NOMO-1 treated with dmso at 0.1 percent for 144 hours (cell line): Measurements from ENCODE around the gene ANTXR1.
A peak's percentile ranks its signal among the peaks of the same experiment; 100 is the strongest.

Experiments used
- DNase-seq: peaks from one replicate; lab custom pipeline; 2025; ENCODE audit not compliant: unreplicated experiment; lab: John Stamatoyannopoulos, UW

Gene ANTXR1

GRCh38 chr2:69003731-69004130 lies 9.2 kb upstream of the ANTXR1 start:
- DNase-seq, result no peak

- no peak for DNase-seq
These were observed 5.8 kb upstream of the ANTXR1 start for GRCh38 chr2:69007169-69007568.

GRCh38 chr2:69007603-69008002 lies 5.4 kb upstream of the ANTXR1 start:
- DNase-seq, result no peak

- DNase-seq, result no peak
These were observed 2.4 kb upstream of the ANTXR1 start for GRCh38 chr2:69010437-69011194.

GRCh38 chr2:69011611-69012157 lies 1.3 kb upstream of the ANTXR1 start:
- no peak for DNase-seq

GRCh38 chr2:69012310-69013141 lies 453 bp upstream of the ANTXR1 start:
- DNase-seq, result no peak

- no peak for DNase-seq
These were observed 1.2 kb downstream of the ANTXR1 start for GRCh38 chr2:69013840-69014821.

GRCh38 chr2:69017080-69017479 lies 4.1 kb downstream of the ANTXR1 start:
- DNase-seq, result no peak

GRCh38 chr2:69017835-69018234 lies 4.9 kb downstream of the ANTXR1 start:
- DNase-seq, result no peak

- DNase-seq, result no peak
These were observed 5.7 kb downstream of the ANTXR1 start for GRCh38 chr2:69018678-69019095.

GRCh38 chr2:69020496-69021426 lies 7.8 kb downstream of the ANTXR1 start:
- DNase-seq, result no peak

- DNase-seq, result no peak
These were observed 8.7 kb downstream of the ANTXR1 start for GRCh38 chr2:69021727-69022126.

- no peak for DNase-seq
These were observed 9.6 kb downstream of the ANTXR1 start for GRCh38 chr2:69022548-69022947.

- DNase-seq, result no peak
These were observed 10.3 kb downstream of the ANTXR1 start for GRCh38 chr2:69023236-69023635.

GRCh38 chr2:69026026-69026425 lies 13.0 kb downstream of the ANTXR1 start:
- peak; percentile 25 for DNase-seq

GRCh38 chr2:69026691-69027459 lies 13.9 kb downstream of the ANTXR1 start:
- DNase-seq, result no peak

GRCh38 chr2:69030800-69031428 lies 17.9 kb downstream of the ANTXR1 start:
- DNase-seq, result no peak

GRCh38 chr2:69031466-69031865 lies 18.5 kb downstream of the ANTXR1 start:
- DNase-seq, result no peak

GRCh38 chr2:69032336-69032735 lies 19.4 kb downstream of the ANTXR1 start:
- no peak for DNase-seq
